Lower leg skin (tissue), 4 donors: ENCODE results near the gene ASB13. TPM values are rescaled to one million over a fixed set of nuclear protein-coding genes. Genes with fewer than 3 reads are reported as not detected.

Source experiments
- DNase-seq, 2 donors: peaks; one replicate each; pipeline ENCODE4 v3.0.0-alpha.2; 2019; ENCODE audit warnings: low spot score in 2 of 2
- H3K4me3 ChIP-seq: fragments of 200-600 bp; sonication (generic); 2 replicates; pipeline ENCODE4 v1.5.1; 2017; ENCODE audit warnings: mild to moderate bottlenecking, low read depth; ENCODE audit not compliant: poor library complexity, severe bottlenecking
- CTCF ChIP-seq, 3 donors: fragments of 450-650 bp; IDR thresholded peaks; one replicate each; pipeline ENCODE4 v1.5.1; 2016; ENCODE audit warnings: antibody characterized with exemption in 3 of 3, mild to moderate bottlenecking in 3 of 3, moderate library complexity in 2 of 3
- POLR2A ChIP-seq, 2 donors: fragments of 450-650 bp; IDR thresholded peaks; one replicate each; pipeline ENCODE4 v1.6.1; 2016 to 2017; ENCODE audit warnings: antibody characterized with exemption in 2 of 2, mild to moderate bottlenecking in 1 of 2, moderate library complexity in 1 of 2
- WGBS, 2 donors: methylation state at CpG; one replicate each; pipeline ENCODE4 v1.1.5; 2018; 5-methylcytosine and 5-hydroxymethylcytosine counted together
- intact Hi-C: fragments of 100-400 bp; cut with DNase I; formaldehyde crosslinking; loops from one replicate; pipeline ENCODE4 v1.15.0; 2023; ENCODE audit warnings: low total_unique reads
- total RNA-seq, 4 donors: library from RNA; depleted of rRNA; stranded (reverse); fragments of >200 nt; gene quantifications; one replicate each; pipeline ENCODE4 v1.1.0, GENCODE V29; 2016

The ASB13 gene
- total RNA-seq, 4 donors from 2014 or later = 9.9 to 28.5 (median 18.4) TPM

- WGBS, 2 donors = 97% methylated on average over 17 of the region's 17 CpGs
- intact Hi-C loops = no loop called here
- TF ChIP-seq POLR2A (IDR thresholded peaks at IDR 0.05) = no peak
- no peak for TF ChIP-seq CTCF (IDR thresholded peaks at IDR 0.05)
- H3K4me3 ChIP-seq = no peak overlapping the region
- DNase-seq = no peak
Observed at GRCh38 chr10:5639066-5639465, 27.3 kb downstream of the ASB13 start.

GRCh38 chr10:5638494-5638893, 27.9 kb downstream of the ASB13 start:
- WGBS, 2 donors = 89 to 96% methylated on average over 10 of the region's 10 CpGs
- TF ChIP-seq CTCF (IDR thresholded peaks at IDR 0.05) (no peak), POLR2A (IDR thresholded peaks at IDR 0.05) (no peak)
- intact Hi-C loops = no loop called here
- H3K4me3 ChIP-seq = no peak overlapping the region
- DNase-seq = no peak

GRCh38 chr10:5634918-5635317, 31.5 kb downstream of the ASB13 start:
- intact Hi-C loops = no loop called here
- no peak for TF ChIP-seq POLR2A (IDR thresholded peaks at IDR 0.05)
- TF ChIP-seq CTCF (IDR thresholded peaks at IDR 0.05) = no peak
- no peak for DNase-seq
- H3K4me3 ChIP-seq = no peak overlapping the region
- 87 to 90% methylated on average over 7 of the region's 7 CpGs for WGBS, 2 donors

GRCh38 chr10:5633166-5633749, 33.1 kb downstream of the ASB13 start:
- H3K4me3 ChIP-seq = no peak overlapping the region
- DNase-seq = no peak
- intact Hi-C loops = no loop called here
- TF ChIP-seq POLR2A (IDR thresholded peaks at IDR 0.05) = no peak
- no peak for TF ChIP-seq CTCF (IDR thresholded peaks at IDR 0.05)
- WGBS, 2 donors = 61% methylated on average over 6 of the region's 6 CpGs

- 29 to 44% methylated on average over 4 of the region's 4 CpGs for WGBS, 2 donors
- intact Hi-C loops = no loop called here
- TF ChIP-seq POLR2A (IDR thresholded peaks at IDR 0.05) (no peak), CTCF (IDR thresholded peaks at IDR 0.05) (no peak)
- DNase-seq = peak in 1 of 2 donors; percentile 77
- H3K4me3 ChIP-seq = no peak overlapping the region
Observed at GRCh38 chr10:5632446-5632845, 33.9 kb downstream of the ASB13 start.

- H3K4me3 ChIP-seq = no peak overlapping the region
- intact Hi-C loops = no loop called here
- 8 to 38% methylated on average over 10 of the region's 10 CpGs for WGBS, 2 donors
- DNase-seq = peak in 1 of 2 donors; percentile 73
- TF ChIP-seq POLR2A (IDR thresholded peaks at IDR 0.05) (no peak), CTCF (IDR thresholded peaks at IDR 0.05) (no peak)
Observed at GRCh38 chr10:5631936-5632335, 34.5 kb downstream of the ASB13 start.
